Memory B cell (primary cell): ENCODE data around the gene NCAPG.

Experiments
- ATAC-seq: fragments of 150-1000 bp; cut with Tn5 transposase; 2 replicates; pipeline ENCODE4 v1.10.0; 2021; ENCODE audit warnings: low read depth, mild to moderate bottlenecking, moderate library complexity
- DNase-seq, 2 donors: peaks; one replicate each; pipeline ENCODE4 v3.0.0; 2022; ENCODE audit warnings: low spot score in 2 of 2
- H3K27ac Mint-ChIP-seq: one replicate; pipeline ENCODE4 v1.8.0; 2022; ENCODE audit warnings: mild to moderate bottlenecking, moderate library complexity, mixed read lengths
- H3K27me3 Mint-ChIP-seq: one replicate; pipeline ENCODE4 v1.8.0; 2022; ENCODE audit warnings: mixed read lengths
- H3K36me3 Mint-ChIP-seq: one replicate; pipeline ENCODE4 v1.8.0; 2022; ENCODE audit warnings: mild to moderate bottlenecking, mixed read lengths
- H3K4me1 Mint-ChIP-seq: one replicate; pipeline ENCODE4 v1.8.0; 2022; ENCODE audit warnings: mixed read lengths
- H3K4me3 Mint-ChIP-seq: one replicate; pipeline ENCODE4 v1.8.0; 2022; ENCODE audit warnings: mild to moderate bottlenecking, moderate library complexity, mixed read lengths
- H3K9me3 Mint-ChIP-seq: one replicate; pipeline ENCODE4 v1.8.0; 2022; ENCODE audit warnings: mixed read lengths

The NCAPG gene

GRCh38 chr4:17869327-17869726 lies 58.5 kb downstream of the NCAPG start:
- Mint-ChIP-seq H3K9me3 (no peaks in the 10 kb centered on the region), H3K4me1 (no peaks in the 10 kb centered on the region), H3K4me3 (no peak overlapping the region), H3K36me3 (peaks cover 2% of the 10 kb centered on the region), H3K27ac (no peak overlapping the region), H3K27me3 (no peaks in the 10 kb centered on the region)
- DNase-seq (no peak), ATAC-seq (no peak)

DNA sequence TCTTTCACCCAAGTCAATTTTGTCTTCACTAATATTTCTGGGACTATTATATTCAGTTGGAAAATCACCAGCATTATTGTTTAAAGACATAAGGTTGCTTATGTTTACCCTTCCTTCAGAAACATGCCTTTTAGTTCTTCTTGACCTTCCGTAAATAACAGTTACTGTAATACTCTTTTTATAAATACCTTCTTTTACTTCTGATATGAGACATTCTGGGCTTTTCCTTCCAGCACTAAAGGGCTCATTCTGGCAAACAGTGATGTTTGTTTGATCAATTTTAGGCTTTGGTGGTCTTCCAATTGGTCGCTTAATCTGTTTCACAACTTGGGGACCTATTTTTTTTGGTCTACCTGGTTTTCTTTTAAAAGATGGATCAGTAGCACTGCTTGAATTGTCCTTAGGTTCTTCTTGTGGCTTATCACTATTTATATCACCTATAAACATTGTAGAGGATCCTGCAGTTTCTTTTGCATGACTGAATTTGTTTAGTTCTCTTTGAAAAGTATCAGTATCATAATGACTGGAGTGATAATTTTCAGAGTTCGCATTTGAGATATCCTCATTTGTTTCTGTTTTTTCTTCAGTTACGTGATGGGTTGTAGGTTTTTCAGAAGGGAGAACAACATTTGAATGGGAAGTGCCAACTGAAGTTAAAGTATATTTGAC lies 64.8 kb downstream of the NCAPG start:
- no peak overlapping the region for H3K4me3 Mint-ChIP-seq
- H3K9me3 Mint-ChIP-seq: peaks cover 2% of the 10 kb centered on the region
- H3K4me1 Mint-ChIP-seq: no peaks in the 10 kb centered on the region
- no peaks in the 10 kb centered on the region for H3K27me3 Mint-ChIP-seq
- peaks cover 5% of the 10 kb centered on the region for H3K36me3 Mint-ChIP-seq
- DNase-seq (no peak), ATAC-seq (no peak)
- H3K27ac Mint-ChIP-seq: no peak overlapping the region

- Mint-ChIP-seq H3K36me3 (peaks cover 5% of the 10 kb centered on the region), H3K4me1 (no peaks in the 10 kb centered on the region), H3K27me3 (no peaks in the 10 kb centered on the region), H3K4me3 (no peak overlapping the region), H3K27ac (no peak overlapping the region), H3K9me3 (peaks cover 2% of the 10 kb centered on the region)
- ATAC-seq: no peak
- DNase-seq: no peak
These were observed 66.2 kb downstream of the NCAPG start for GRCh38 chr4:17876943-17877342.

GRCh38 chr4:17877661-17878060 lies 66.9 kb downstream of the NCAPG start:
- H3K27ac Mint-ChIP-seq: no peak overlapping the region

GRCh38 chr4:17884063-17884462 lies 73.3 kb downstream of the NCAPG start:
- H3K36me3 Mint-ChIP-seq: peaks cover 21% of the 10 kb centered on the region
- no peaks in the 10 kb centered on the region for H3K9me3 Mint-ChIP-seq
- H3K27ac Mint-ChIP-seq: peak overlapping the region; percentile 15
- no peak overlapping the region for H3K4me3 Mint-ChIP-seq
- no peak for DNase-seq
- H3K27me3 Mint-ChIP-seq: no peaks in the 10 kb centered on the region
- H3K4me1 Mint-ChIP-seq: no peaks in the 10 kb centered on the region
- no peak for ATAC-seq

More at GRCh38 chr4:17877661-17878060, 66.9 kb downstream of the NCAPG start:
- H3K27me3 Mint-ChIP-seq: no peaks in the 10 kb centered on the region
- no peak for ATAC-seq
- peaks cover 5% of the 10 kb centered on the region for H3K36me3 Mint-ChIP-seq
- no peak for DNase-seq
- H3K4me3 Mint-ChIP-seq: no peak overlapping the region
- no peaks in the 10 kb centered on the region for H3K4me1 Mint-ChIP-seq
- H3K9me3 Mint-ChIP-seq: peaks cover 2% of the 10 kb centered on the region

DNA sequence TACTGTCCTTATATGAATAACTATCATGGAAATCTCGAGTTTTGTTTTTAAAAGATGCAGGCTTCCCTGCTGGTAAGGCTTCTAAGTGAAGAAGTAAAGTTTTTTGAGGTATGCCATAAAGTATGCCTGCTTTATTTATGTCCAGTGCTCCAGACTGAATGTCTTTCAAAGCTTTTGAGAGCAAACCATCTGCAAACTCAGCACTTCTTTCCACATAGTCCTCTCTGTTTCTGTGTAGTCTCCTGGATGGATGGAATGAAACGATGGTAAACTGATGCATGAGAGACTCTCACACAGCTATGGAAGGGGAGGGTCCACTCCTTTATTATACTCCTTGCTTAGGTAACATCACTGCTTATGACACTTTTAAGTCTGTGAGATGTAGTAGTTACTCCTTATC lies 73.7 kb downstream of the NCAPG start:
- no peaks in the 10 kb centered on the region for H3K4me1 Mint-ChIP-seq
- no peaks in the 10 kb centered on the region for H3K27me3 Mint-ChIP-seq
- no peak overlapping the region for H3K4me3 Mint-ChIP-seq
- H3K27ac Mint-ChIP-seq: no peak overlapping the region
- no peak for ATAC-seq
- H3K9me3 Mint-ChIP-seq: no peaks in the 10 kb centered on the region
- peaks cover 21% of the 10 kb centered on the region for H3K36me3 Mint-ChIP-seq
- DNase-seq: no peak

GRCh38 chr4:17889692-17890091 lies 78.9 kb downstream of the NCAPG start:
- Mint-ChIP-seq H3K4me1 (no peaks in the 10 kb centered on the region), H3K4me3 (no peak overlapping the region), H3K9me3 (no peaks in the 10 kb centered on the region), H3K27ac (no peak overlapping the region), H3K27me3 (no peaks in the 10 kb centered on the region), H3K36me3 (peaks cover 7% of the 10 kb centered on the region)
- ATAC-seq: no peak
- no peak for DNase-seq

DNA sequence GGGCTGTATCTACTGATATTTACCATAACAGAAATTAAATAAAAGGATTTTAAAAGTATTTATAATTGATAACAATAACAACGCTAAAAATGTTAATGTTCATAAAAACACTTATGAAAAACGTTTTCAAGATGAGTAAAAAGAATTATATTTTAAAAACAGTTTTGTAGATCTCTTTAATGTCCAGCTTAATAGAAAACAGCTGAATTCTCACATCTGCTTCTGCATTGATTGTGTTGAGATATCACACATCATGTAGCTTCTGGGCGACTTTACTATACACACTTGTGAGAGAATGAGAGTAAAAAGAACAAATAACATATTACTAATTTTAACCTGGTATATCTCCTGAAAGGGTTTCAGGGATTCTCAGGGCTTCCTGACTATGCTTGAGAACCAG lies 83.6 kb downstream of the NCAPG start:
- H3K4me3 Mint-ChIP-seq: no peak overlapping the region
- H3K27ac Mint-ChIP-seq: no peak overlapping the region
- no peaks in the 10 kb centered on the region for H3K9me3 Mint-ChIP-seq
- H3K4me1 Mint-ChIP-seq: no peaks in the 10 kb centered on the region
- peaks cover 13% of the 10 kb centered on the region for H3K36me3 Mint-ChIP-seq
- no peaks in the 10 kb centered on the region for H3K27me3 Mint-ChIP-seq
- ATAC-seq: no peak
- DNase-seq: no peak
